ENCODE results near the gene S100A2. TPM values are rescaled to one million over a fixed set of nuclear protein-coding genes. Genes with fewer than 3 reads are reported as not detected.

Gene S100A2
- total RNA-seq, 1 donor, result 3.3 TPM

DNA sequence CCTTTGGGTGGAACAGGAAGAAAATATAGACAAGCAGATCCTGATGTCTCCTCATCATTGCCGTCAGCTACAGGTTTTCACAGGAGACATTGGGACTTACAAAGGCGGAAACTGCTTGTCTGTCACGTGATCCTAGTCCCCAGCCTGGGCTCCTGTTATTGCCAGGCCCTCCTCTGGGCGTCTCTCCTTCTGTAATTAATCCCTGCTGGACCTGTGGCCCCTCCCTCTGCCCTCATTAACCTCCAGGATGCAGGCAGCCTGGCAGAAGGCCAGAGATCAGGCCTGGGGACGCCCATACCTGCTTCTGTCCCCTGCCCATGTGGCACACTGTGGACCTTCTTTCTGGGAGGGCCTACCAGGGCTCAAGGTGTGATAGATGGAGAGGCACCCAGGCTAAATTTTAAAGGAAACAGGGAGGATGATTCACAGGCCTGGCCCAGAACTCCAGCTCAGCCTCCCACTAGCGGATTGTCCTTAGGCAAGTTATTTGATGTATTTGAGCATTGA is 27.3 kb downstream of the S100A2 start:
- TF ChIP-seq, protein P1, sequence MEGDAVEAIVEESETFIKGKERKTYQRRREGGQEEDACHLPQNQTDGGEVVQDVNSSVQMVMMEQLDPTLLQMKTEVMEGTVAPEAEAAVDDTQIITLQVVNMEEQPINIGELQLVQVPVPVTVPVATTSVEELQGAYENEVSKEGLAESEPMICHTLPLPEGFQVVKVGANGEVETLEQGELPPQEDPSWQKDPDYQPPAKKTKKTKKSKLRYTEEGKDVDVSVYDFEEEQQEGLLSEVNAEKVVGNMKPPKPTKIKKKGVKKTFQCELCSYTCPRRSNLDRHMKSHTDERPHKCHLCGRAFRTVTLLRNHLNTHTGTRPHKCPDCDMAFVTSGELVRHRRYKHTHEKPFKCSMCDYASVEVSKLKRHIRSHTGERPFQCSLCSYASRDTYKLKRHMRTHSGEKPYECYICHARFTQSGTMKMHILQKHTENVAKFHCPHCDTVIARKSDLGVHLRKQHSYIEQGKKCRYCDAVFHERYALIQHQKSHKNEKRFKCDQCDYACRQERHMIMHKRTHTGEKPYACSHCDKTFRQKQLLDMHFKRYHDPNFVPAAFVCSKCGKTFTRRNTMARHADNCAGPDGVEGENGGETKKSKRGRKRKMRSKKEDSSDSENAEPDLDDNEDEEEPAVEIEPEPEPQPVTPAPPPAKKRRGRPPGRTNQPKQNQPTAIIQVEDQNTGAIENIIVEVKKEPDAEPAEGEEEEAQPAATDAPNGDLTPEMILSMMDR (IDR thresholded peaks at IDR 0.05; ENCODE audit: insufficient read depth, low read length), result no peak
- H3K4me3 ChIP-seq (ENCODE audit: low read depth, low read length), result no peak overlapping the region
- DNase-seq (ENCODE audit: low read depth), result no peak

- H3K4me3 ChIP-seq (ENCODE audit: low read depth, low read length), result no peak overlapping the region
- DNase-seq (ENCODE audit: low read depth), result no peak
- TF ChIP-seq, protein P1 (IDR thresholded peaks at IDR 0.05; ENCODE audit: insufficient read depth, low read length), result no peak
Measured at GRCh38 chr1:153537376-153537730, 28.3 kb downstream of the S100A2 start.

DNA sequence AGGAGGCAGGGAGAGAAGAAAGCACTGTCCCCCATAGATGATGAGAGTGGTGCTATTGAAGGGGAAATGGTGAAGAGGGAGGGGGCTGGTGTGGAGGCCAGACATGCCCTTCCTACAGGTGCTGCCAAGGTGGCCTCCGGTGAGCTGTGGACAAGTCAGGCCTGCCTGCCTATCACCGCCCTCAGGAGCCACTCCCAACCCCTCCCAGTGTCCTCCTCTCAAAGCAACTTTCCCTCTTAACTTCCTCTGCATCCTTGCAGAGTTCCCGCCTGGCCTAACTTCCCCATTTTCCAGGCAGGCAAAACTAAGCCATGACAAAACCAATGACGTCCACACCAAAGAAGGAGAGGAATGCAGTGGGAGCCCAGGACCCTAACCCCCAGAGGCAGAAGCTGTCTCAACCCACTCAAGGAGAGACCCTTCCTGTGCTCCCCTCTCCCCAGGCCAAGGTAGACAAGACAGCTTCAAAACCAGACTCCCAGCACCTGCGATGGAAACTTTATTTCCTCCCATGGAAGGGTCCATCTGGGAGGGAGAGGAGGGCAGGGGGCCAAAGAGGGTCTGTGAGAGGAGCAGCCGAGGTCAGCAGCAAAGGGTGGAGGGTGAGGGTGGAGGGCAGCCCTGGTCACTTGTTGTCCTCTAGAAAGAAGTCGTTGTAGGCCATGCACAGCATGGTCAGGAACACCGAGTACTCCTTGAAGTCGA is 28.8 kb downstream of the S100A2 start:
- no peak for DNase-seq (ENCODE audit: low read depth)
- TF ChIP-seq, protein P1 (IDR thresholded peaks at IDR 0.05; ENCODE audit: insufficient read depth, low read length), result no peak
- H3K4me3 ChIP-seq (ENCODE audit: low read depth, low read length), result peak overlapping the region; percentile 100

DNA sequence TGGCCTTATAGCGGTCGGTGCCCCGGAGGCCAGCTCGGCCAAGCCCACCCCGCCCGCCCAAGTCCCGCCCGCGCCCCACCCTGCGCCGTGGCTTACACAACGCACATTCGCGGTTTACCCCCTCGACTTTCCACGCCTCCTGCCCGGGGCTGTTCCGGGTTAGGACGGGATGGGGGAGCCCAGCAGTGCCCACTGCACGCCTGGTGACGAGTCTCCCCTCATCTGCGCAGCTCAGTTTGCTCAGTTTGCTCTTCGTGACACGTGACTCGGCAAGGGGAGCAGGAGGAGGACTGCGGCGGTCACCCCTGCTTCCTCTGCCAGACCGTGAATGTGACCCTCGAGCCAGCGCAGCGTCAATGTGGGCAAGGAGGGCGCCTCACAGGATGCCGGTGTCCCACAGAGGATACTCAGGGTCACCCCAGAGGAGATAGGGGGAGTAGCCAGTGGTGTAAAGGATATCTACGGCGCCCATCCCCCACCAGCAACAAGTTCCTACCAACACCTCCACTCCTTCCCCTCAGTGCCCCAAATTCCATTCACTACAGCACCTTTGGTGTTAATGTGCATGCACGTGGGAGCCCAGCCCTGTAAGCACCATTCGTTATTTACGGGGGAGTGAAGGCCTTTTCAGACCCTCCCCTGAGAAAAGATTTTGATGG is 29.5 kb downstream of the S100A2 start:
- H3K4me3 ChIP-seq (ENCODE audit: low read depth, low read length), result peak overlapping the region; percentile 100
- TF ChIP-seq, protein P1 (IDR thresholded peaks at IDR 0.05; ENCODE audit: insufficient read depth, low read length), result no peak
- peak; percentile 90 for DNase-seq (ENCODE audit: low read depth)

DNA sequence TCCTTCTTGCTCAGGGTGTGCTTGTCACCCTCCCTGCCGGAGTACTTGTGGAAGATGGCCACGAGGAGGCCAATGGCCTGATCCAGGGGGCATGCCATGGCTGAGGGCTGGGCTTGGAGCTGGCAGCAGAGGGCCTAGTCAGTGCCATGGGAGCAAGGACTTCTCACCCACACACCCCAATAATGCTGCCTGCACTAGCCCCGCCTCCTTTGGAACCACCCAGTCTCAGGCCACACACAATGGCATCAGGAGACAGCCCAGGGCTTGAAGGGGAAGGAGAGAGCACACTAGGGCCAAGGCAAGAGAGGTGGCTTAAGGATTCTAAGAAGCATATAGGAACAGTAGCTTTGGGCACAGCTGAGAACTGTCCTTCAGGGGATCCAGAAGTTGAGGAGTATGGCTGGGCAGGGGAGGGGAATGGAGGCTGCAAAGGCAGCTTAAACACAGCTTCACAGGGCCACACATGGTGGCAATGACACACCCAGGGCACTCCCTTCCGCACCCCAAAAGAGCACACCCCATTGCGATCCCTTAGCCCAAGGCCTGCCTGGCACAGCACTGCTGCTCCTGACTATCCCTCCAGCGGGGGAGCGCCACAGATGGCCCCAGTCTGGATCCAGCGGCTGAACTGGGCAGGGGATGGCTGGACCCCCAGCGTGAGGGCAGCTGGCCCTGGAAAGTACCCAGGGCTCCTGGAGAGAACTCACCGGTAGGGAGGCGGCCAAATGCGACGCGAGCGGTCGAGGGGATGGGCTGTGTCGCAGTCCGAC is 30.2 kb downstream of the S100A2 start, which contains the start of gene S100A6:
Gene S100A6, minus strand, starts transcription at position 750 of the 770 bp plus-strand sequence. Its CDS starts 652 bp downstream, at position 98.
- TF ChIP-seq, protein P1 (IDR thresholded peaks at IDR 0.05; ENCODE audit: insufficient read depth, low read length), result peak; percentile 26
- DNase-seq (ENCODE audit: low read depth), result peak; percentile 61
- peak within 1 kb of the TSS; percentile 100 for H3K4me3 ChIP-seq (ENCODE audit: low read depth, low read length)

- DNase-seq (ENCODE audit: low read depth), result no peak
- TF ChIP-seq, protein P1 (IDR thresholded peaks at IDR 0.05; ENCODE audit: insufficient read depth, low read length), result no peak
- peak overlapping the region; percentile 100 for H3K4me3 ChIP-seq (ENCODE audit: low read depth, low read length)
Measured at GRCh38 chr1:153534925-153535241, 30.8 kb downstream of the S100A2 start.

Data from fibroblast of the aortic adventitia (primary cell).